SU-DHL-6 (cell line): Measurements from ENCODE around the gene FEN1.

Source experiments
- EZH2phosphoT487 ChIP-seq: fragments of 200-600 bp; sonication (generic), shearing (Covaris generic); conservative IDR thresholded peaks from 2 replicates; pipeline ENCODE4 v1.6.1; 2018; ENCODE audit warnings: mild to moderate bottlenecking, antibody characterized with exemption, low read length, moderate library complexity, mixed read lengths
- TF ChIP-seq, protein P1 (sequence below): fragments of 200-600 bp; sonication (generic); IDR thresholded peaks from one replicate; pipeline ENCODE4 v1.5.1; 2017; ENCODE audit warnings: antibody characterized with exemption, mild to moderate bottlenecking, low read length, moderate library complexity; ENCODE audit not compliant: insufficient read depth, poor library complexity, severe bottlenecking

DNA sequence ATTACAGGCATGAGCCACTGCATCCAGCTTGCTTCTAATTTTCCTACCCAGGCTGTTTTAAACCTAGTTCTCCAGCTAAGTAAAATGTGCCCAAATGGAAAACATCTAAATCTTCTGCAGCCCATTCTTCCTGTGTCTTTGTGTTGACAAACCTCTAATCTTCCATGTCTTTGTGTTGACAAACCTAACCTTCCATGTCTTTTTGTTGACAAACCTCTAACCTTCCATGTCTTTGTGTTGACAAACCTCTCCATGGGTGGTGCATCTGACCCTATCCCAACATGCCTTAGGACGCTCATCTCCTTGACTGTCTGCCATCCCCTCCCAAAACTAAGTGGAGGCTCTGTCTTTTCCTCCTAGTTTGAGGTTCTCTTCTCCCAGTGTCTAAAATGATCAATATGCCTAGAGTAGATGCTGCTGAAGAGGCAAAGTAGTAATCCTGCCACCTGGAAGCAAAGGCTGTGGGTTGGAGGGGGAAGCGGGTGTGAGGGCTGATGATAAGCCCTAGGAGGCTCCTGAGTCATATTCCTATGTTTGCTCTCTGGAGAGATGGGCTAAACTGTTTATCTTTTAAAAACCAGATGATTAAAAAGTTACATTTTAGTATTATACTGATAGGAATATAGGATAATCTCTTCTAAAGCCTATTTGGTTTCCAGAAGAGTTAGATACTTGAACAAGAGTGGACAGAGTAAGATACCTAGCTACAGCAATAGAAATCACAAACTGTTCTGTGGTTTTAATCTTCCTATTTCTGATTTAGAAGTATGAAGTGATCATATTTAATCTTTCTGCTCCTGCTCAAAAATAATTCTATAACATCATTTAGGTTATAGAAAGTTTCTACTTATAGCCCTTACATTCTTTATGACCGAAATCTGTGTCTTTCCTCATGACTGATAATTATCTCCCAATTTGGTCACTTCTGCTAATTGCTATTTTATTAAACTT is 7.9 kb downstream of the FEN1 start:
- TF ChIP-seq, protein P1, sequence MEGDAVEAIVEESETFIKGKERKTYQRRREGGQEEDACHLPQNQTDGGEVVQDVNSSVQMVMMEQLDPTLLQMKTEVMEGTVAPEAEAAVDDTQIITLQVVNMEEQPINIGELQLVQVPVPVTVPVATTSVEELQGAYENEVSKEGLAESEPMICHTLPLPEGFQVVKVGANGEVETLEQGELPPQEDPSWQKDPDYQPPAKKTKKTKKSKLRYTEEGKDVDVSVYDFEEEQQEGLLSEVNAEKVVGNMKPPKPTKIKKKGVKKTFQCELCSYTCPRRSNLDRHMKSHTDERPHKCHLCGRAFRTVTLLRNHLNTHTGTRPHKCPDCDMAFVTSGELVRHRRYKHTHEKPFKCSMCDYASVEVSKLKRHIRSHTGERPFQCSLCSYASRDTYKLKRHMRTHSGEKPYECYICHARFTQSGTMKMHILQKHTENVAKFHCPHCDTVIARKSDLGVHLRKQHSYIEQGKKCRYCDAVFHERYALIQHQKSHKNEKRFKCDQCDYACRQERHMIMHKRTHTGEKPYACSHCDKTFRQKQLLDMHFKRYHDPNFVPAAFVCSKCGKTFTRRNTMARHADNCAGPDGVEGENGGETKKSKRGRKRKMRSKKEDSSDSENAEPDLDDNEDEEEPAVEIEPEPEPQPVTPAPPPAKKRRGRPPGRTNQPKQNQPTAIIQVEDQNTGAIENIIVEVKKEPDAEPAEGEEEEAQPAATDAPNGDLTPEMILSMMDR, result no peak
- no peak for TF ChIP-seq EZH2phosphoT487
